Measurements from ENCODE around the gene FKBP5. TPM values are rescaled to one million over a fixed set of nuclear protein-coding genes. Genes with fewer than 3 reads are reported as not detected.

Gene FKBP5
- total and polyA plus RNA-seq, 2 donors (not counting 3 experiments of a cell fraction or from before 2014, with no cell fraction given) = 16.7 to 56.8 TPM

DNA sequence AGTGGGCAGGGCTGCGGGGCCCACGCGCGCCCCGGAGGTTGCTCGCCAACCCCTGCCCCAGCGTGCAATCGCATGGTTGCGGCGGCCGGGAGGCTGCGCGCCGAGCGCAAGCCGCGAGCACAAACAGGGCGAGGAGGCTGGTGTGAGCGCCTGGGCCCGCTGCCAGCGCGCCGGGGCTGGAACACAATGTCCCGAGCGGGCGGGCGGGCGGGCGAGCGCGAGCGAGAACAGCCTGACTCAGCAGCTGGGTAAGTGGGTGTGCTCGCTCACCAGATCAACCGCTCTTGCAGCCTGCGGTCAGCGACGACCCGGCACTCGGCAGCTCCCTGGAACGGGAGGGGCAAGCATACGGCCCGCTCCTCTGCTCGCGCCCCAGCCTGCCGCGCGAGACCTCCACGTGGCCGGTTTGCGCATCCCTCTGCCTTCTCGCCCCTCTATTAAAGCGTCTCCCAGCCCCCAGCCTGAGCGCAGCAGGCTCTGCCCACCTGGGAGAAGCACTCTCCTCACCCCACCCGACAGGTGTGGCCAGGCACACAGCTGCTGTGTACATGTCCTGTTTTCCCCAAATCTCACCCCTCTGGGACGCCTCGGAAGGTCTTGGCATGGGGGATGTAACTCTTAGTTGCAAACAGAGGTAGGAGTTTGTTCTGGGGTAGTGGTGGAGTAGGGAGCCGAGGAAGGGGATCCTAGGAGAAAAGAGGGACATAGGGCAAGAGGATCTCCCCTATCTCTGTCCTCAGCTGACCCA, 39.4 kb upstream of the FKBP5 start:
- Histone ChIP-seq H3K27ac (ENCODE audit: insufficient read depth, low read depth, low read length) (peak overlapping the region; percentile 85), H3K79me2 (ENCODE audit: control insufficient read depth, insufficient read depth, low read length) (no peaks in the 10 kb centered on the region), H3K36me3 (ENCODE audit: control insufficient read depth in 2 of 2, extremely low read depth in 1 of 2, insufficient read depth in 2 of 2, low read length in 2 of 2) (no peaks in the 10 kb centered on the region), H3K9me1 (replicated peaks; ENCODE audit: control insufficient read depth, extremely low read depth, insufficient read depth, low read length) (no peaks in the 10 kb centered on the region), H3K9me3 (replicated peaks; ENCODE audit: control insufficient read depth, insufficient read depth, low read length) (no peaks in the 10 kb centered on the region), H2AFZ (ENCODE audit: low read depth, low read length) (peak overlapping the region; percentile 53), H4K20me1 (replicated peaks; ENCODE audit: control insufficient read depth, extremely low read depth, insufficient read depth, low read length) (no peaks in the 10 kb centered on the region), H3K4me1 (ENCODE audit: control insufficient read depth, extremely low read depth, insufficient read depth, low read length) (peaks cover 41% of the 10 kb centered on the region), H3K9ac (replicated peaks; ENCODE audit: extremely low read depth, insufficient read depth, low read length) (peak overlapping the region; percentile 84), H3K27me3 (ENCODE audit: control insufficient read depth in 2 of 2, insufficient read depth in 2 of 2, low read length in 2 of 2) (no peaks in the 10 kb centered on the region), H3K4me2 (ENCODE audit: insufficient read depth, low read length) (peak overlapping the region; percentile 71), H3K4me3 (replicated peaks in 1 of 3; ENCODE audit: insufficient read depth in 1 of 3, low read depth in 1 of 3, low read length in 3 of 3) (peak overlapping the region in 2 of 3 experiments; percentile 40 to 58)
- intact Hi-C loops (cut with micrococcal nuclease) (loop anchor here (1.0 kb wide), 1 partner anchor 8 kb away; no protein-coding TSS in a partner anchor), dilution Hi-C loops (cut with MboI; ENCODE audit: extremely low pct_ligation_motif_present, low sequenced_read_pairs) (no loop called here)
- FAIRE-seq (peak; percentile 83), DNase-seq (ENCODE audit: low read depth, low spot score) (peak; percentile 87)
- ChIA-PET POLR2A (interaction anchor here (0.6 kb wide), 1 partner anchor 255 kb away, joined by 4 read pairs; no protein-coding TSS in a partner anchor), CTCF (interaction anchor here (0.6 to 3.8 kb wide), 11 partner anchors 9 to 206 kb away, joined by 3 to 38 read pairs (median 3); partner anchors contain the start of gene ARMC12)
- BruUV-seq (replicated peaks) = no TSS peak
- peak; percentile 17 for TF ChIP-seq MYC (IDR thresholded peaks at IDR 0.05; ENCODE audit: low read depth, low read length)
- no peak for TF ChIP-seq GATA2 (IDR thresholded peaks at IDR 0.05; ENCODE audit: insufficient read depth, insufficient read length, low read depth, low read length)
- TF ChIP-seq JUN (IDR thresholded peaks at IDR 0.05; ENCODE audit: borderline replicate concordance, insufficient read depth, insufficient read length, low read depth) = no peak
- TF ChIP-seq, protein P1, sequence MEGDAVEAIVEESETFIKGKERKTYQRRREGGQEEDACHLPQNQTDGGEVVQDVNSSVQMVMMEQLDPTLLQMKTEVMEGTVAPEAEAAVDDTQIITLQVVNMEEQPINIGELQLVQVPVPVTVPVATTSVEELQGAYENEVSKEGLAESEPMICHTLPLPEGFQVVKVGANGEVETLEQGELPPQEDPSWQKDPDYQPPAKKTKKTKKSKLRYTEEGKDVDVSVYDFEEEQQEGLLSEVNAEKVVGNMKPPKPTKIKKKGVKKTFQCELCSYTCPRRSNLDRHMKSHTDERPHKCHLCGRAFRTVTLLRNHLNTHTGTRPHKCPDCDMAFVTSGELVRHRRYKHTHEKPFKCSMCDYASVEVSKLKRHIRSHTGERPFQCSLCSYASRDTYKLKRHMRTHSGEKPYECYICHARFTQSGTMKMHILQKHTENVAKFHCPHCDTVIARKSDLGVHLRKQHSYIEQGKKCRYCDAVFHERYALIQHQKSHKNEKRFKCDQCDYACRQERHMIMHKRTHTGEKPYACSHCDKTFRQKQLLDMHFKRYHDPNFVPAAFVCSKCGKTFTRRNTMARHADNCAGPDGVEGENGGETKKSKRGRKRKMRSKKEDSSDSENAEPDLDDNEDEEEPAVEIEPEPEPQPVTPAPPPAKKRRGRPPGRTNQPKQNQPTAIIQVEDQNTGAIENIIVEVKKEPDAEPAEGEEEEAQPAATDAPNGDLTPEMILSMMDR (IDR thresholded peaks at IDR 0.05; ENCODE audit: extremely low read depth in 1 of 2, insufficient read depth in 1 of 2, low read depth in 1 of 2, low read length in 2 of 2) = peak in 1 of 2 donors; percentile 3
- TF ChIP-seq, protein P2, sequence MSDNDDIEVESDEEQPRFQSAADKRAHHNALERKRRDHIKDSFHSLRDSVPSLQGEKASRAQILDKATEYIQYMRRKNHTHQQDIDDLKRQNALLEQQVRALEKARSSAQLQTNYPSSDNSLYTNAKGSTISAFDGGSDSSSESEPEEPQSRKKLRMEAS (IDR thresholded peaks at IDR 0.05; ENCODE audit: insufficient read depth, insufficient read length) = peak; percentile 36
- no peak for TF ChIP-seq FOS (IDR thresholded peaks at IDR 0.05; ENCODE audit: borderline replicate concordance, insufficient read depth, low read length)
- TF ChIP-seq EZH2 (IDR thresholded peaks at IDR 0.05; ENCODE audit: borderline replicate concordance, low read depth, low read length, severe bottlenecking) = no peak
- peak; percentile 55 for TF ChIP-seq POLR2A (IDR thresholded peaks at IDR 0.05; ENCODE audit: low read depth, low read length)
- TF ChIP-seq POLR2AphosphoS5 (IDR thresholded peaks at IDR 0.05; ENCODE audit: insufficient read depth, low read depth, low read length) = peak; percentile 91
